ENCODE data around the gene ST3GAL5. TPM values are rescaled to one million over a fixed set of nuclear protein-coding genes. Genes with fewer than 3 reads are reported as not detected.

The ST3GAL5 gene
- total and polyA plus RNA-seq, 7 donors = 2.8 to 24.2 (median 16.1) TPM

- H3K9me3 ChIP-seq = no peaks in the 10 kb centered on the region
- H3K4me3 ChIP-seq = no peak overlapping the region
- no peaks in the 10 kb centered on the region for H3K27me3 ChIP-seq
- WGBS, 2 donors = 94 to 95% methylated on average over 11 of the region's 11 CpGs
- TF ChIP-seq EP300 (IDR thresholded peaks at IDR 0.05) (no peak), POLR2AphosphoS5 (IDR thresholded peaks at IDR 0.05) (no peak), POLR2A (IDR thresholded peaks at IDR 0.05) (no peak), CTCF (IDR thresholded peaks at IDR 0.05) (no peak)
- DNase-seq = no peak
- no peak overlapping the region for H3K27ac ChIP-seq
- intact Hi-C loops (cut with DNase I) = no loop called here
- peaks cover 0 to 21% (median 15%) of the 10 kb centered on the region in 4 donors for H3K4me1 ChIP-seq
- no peaks in the 10 kb centered on the region for H3K36me3 ChIP-seq
Measured at GRCh38 chr2:85867556-85868292, 21.1 kb downstream of the ST3GAL5 start.

GRCh38 chr2:85867121-85867520, 21.7 kb downstream of the ST3GAL5 start:
- Histone ChIP-seq H3K36me3 (no peaks in the 10 kb centered on the region), H3K4me1 (peaks cover 0 to 21% (median 15%) of the 10 kb centered on the region in 4 donors), H3K9me3 (no peaks in the 10 kb centered on the region), H3K27ac (no peak overlapping the region), H3K4me3 (no peak overlapping the region), H3K27me3 (no peaks in the 10 kb centered on the region)
- no peak for DNase-seq
- intact Hi-C loops (cut with DNase I) = no loop called here
- TF ChIP-seq POLR2A (IDR thresholded peaks at IDR 0.05) (no peak), POLR2AphosphoS5 (IDR thresholded peaks at IDR 0.05) (no peak), CTCF (IDR thresholded peaks at IDR 0.05) (no peak), EP300 (IDR thresholded peaks at IDR 0.05) (no peak)
- 91 to 95% methylated on average over 1 of the region's 1 CpG for WGBS, 2 donors

GRCh38 chr2:85866165-85866659, 22.6 kb downstream of the ST3GAL5 start:
- Histone ChIP-seq H3K27me3 (no peaks in the 10 kb centered on the region), H3K36me3 (no peaks in the 10 kb centered on the region), H3K9me3 (no peaks in the 10 kb centered on the region), H3K27ac (peak overlapping the region in 2 of 4 donors; percentile 41 to 51), H3K4me1 (peaks cover 0 to 21% (median 15%) of the 10 kb centered on the region in 4 donors), H3K4me3 (no peak overlapping the region)
- intact Hi-C loops (cut with DNase I) = no loop called here
- TF ChIP-seq EP300 (IDR thresholded peaks at IDR 0.05) (no peak), POLR2A (IDR thresholded peaks at IDR 0.05) (no peak), POLR2AphosphoS5 (IDR thresholded peaks at IDR 0.05) (no peak), CTCF (IDR thresholded peaks at IDR 0.05) (no peak)
- 94% methylated on average over 3 of the region's 3 CpGs for WGBS, 2 donors
- no peak for DNase-seq

- no peak for TF ChIP-seq POLR2A (IDR thresholded peaks at IDR 0.05)
- TF ChIP-seq POLR2AphosphoS5 (IDR thresholded peaks at IDR 0.05) = peak; percentile 42 to 61 (median 49)
- intact Hi-C loops (cut with DNase I) = no loop called here
- peaks cover 0 to 21% (median 15%) of the 10 kb centered on the region in 4 donors for H3K4me1 ChIP-seq
- H3K4me3 ChIP-seq = no peak overlapping the region
- WGBS, 2 donors = 76% methylated on average over 6 of the region's 6 CpGs
- H3K27ac ChIP-seq = peak overlapping the region in 2 of 4 donors; percentile 41 to 51
- no peak for DNase-seq
- H3K9me3 ChIP-seq = no peaks in the 10 kb centered on the region
- no peaks in the 10 kb centered on the region for H3K27me3 ChIP-seq
- no peaks in the 10 kb centered on the region for H3K36me3 ChIP-seq
Measured at GRCh38 chr2:85865539-85866164, 23.1 kb downstream of the ST3GAL5 start.

- 91 to 100% methylated on average over 2 of the region's 2 CpGs for WGBS, 2 donors
- H3K27ac ChIP-seq = no peak overlapping the region
- TF ChIP-seq POLR2AphosphoS5 (IDR thresholded peaks at IDR 0.05) = no peak
- TF ChIP-seq CTCF (IDR thresholded peaks at IDR 0.05) = no peak
- no peak for TF ChIP-seq POLR2A (IDR thresholded peaks at IDR 0.05)
- no peak for TF ChIP-seq EP300 (IDR thresholded peaks at IDR 0.05)
- intact Hi-C loops (cut with DNase I) = no loop called here
- H3K4me1 ChIP-seq = peaks cover 0 to 21% (median 15%) of the 10 kb centered on the region in 4 donors
- H3K36me3 ChIP-seq = no peaks in the 10 kb centered on the region
- H3K4me3 ChIP-seq = no peak overlapping the region
- DNase-seq = no peak
- H3K27me3 ChIP-seq = no peaks in the 10 kb centered on the region
- H3K9me3 ChIP-seq = no peaks in the 10 kb centered on the region
Measured at GRCh38 chr2:85864654-85865053, 24.1 kb downstream of the ST3GAL5 start.

Measured in sigmoid colon (tissue), 7 donors.